LNCAP (cell line): ENCODE data around the gene PTPRN2.

Experiments
- TF ChIP-seq, protein P1 (sequence below): fragments of 450-650 bp; IDR thresholded peaks from 2 replicates; pipeline ENCODE4 v1.5.1; 2017; ENCODE audit warnings: mild to moderate bottlenecking

PTPRN2 gene

DNA sequence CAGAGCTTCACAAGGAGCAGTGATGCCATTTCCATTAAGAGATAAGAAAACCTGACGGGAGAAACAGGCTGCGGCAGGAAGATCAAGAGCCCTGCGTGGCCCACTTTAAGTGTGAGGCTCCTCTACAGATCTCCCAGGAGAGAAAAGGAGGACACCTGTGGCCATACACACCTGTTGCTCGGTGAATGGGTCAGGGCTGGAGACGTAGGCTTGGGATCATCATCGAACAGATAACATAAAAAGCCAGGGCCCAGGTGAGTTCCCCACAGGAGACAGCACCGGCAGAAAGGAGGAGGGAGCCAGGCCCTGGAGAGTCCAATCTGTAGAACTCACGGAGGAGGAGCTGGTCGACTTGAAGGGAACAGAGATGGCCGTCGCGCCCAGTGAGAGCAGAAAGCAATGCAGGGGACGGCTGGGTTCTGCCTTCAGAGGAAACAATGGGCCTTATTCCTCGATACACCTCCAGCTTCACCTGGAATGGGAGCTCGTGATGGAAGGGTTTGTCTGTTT lies 694.0 kb downstream of the PTPRN2 start:
- TF ChIP-seq, protein P1, sequence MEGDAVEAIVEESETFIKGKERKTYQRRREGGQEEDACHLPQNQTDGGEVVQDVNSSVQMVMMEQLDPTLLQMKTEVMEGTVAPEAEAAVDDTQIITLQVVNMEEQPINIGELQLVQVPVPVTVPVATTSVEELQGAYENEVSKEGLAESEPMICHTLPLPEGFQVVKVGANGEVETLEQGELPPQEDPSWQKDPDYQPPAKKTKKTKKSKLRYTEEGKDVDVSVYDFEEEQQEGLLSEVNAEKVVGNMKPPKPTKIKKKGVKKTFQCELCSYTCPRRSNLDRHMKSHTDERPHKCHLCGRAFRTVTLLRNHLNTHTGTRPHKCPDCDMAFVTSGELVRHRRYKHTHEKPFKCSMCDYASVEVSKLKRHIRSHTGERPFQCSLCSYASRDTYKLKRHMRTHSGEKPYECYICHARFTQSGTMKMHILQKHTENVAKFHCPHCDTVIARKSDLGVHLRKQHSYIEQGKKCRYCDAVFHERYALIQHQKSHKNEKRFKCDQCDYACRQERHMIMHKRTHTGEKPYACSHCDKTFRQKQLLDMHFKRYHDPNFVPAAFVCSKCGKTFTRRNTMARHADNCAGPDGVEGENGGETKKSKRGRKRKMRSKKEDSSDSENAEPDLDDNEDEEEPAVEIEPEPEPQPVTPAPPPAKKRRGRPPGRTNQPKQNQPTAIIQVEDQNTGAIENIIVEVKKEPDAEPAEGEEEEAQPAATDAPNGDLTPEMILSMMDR, result no peak

DNA sequence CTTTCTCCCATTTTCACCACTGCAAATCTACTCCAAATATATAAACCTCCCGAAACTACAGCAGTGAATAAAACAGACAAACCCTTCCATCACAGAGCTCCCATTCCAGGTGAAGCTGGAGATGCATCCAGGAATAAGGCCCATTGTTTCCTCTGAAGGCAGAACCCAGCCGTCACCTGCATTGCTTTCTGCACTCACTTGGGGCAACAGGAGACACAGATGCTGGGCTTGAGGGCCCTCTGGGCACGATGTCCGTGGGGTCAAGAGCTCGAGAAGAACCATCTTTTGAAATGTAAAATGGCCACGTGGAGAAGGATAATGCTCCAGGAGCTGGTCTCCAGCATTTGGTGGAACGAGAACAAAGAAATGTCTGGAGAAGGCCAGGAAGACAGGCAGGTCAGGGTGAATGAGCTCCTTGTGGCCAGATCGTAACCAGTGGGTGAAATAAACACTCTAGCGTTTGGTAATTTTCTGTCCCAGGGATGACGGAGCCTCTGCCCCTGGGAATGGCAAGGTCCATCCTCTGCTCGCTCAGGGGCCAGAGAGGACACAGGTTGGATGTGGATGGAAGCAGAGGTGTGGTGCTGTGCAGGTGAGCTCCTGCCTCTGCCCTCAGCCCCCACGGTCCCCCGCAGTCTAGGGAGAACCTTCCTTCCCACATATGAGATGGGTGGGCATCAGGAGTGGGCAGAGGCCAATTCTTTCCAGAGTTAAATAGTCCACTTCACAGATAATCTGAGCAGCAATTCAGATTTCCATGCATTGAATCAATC lies 694.7 kb downstream of the PTPRN2 start:
- TF ChIP-seq, protein P1, result no peak

DNA sequence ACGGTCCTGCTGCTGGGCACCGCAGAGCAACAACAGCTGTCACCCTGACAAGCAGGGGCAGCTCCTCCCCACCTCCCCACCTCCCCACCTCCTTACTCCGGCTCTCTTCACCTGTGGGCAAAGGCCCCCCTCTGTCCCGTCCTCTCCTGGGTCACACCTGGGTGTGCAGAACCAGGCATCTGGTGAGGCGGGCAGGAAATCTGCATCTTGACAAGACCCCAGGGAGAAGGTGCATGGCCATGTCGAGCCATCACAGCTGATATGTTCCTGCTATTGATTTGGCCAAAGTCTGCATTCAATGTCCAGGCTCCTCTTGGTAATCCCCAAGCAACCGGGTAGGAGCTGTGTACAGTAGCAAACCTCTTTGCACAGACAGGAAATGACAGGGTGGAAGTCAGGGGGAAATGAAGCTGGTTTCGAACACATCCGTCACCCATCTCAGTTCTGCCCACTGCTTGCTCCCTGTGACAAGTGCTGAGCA lies 696.7 kb downstream of the PTPRN2 start:
- TF ChIP-seq, protein P1, result no peak

DNA sequence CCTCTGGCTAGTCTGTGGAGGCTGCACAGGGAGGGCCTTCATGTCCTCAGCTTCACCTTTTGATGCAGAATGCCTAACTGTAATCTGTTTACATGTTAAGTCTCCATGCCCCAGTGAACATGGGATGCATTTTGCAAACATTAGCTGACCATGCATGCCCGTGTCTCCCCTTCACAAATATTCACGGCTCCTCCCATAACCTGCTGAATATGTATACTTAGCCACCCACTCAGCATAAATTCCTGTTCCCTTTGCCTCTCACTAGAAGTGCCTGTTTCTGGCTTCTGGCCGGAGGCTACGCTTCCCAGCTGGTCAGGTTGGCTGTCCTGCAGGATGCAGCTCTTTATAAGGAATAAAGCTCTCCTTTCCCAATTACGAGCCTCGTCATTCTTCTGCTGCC lies 698.1 kb downstream of the PTPRN2 start:
- TF ChIP-seq, protein P1, result no peak

DNA sequence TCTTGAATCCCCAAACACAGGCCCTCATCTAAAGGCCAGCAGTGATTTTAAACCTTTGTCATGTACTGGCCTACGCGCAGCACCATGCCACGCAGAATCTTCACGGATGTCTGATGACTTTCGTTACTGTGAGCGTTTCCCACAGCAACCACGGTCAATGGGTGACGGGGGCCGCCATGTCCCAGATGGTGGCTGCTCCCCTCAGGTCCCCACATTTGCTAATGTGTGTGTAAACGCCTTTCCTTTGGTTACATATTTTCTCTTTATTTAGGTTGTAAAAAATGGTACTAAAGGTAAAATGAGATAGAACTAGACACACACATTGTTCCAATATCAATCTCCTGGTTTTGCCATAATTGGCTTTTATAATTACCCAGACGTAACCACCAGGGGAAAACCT lies 699.0 kb downstream of the PTPRN2 start:
- TF ChIP-seq, protein P1, result no peak

DNA sequence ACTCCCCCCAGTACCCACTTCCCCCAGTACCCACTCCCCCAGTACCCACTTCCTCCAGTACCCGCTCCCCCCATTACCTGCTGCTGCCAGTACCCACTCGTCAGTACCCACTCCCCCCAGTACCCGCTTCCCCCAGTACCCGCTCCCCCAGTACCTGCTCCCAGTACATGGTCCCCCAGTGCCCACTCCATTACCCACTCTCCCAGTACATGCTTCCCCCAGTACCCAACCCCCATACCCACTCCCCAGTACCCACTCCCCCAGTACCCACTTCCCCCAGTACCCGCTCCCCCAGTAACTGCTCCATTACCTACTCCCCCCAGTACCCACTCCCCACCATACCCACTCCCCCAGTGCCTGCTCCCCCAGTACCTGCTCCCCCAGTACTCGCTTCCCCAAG lies 700.2 kb downstream of the PTPRN2 start:
- TF ChIP-seq, protein P1, result no peak

DNA sequence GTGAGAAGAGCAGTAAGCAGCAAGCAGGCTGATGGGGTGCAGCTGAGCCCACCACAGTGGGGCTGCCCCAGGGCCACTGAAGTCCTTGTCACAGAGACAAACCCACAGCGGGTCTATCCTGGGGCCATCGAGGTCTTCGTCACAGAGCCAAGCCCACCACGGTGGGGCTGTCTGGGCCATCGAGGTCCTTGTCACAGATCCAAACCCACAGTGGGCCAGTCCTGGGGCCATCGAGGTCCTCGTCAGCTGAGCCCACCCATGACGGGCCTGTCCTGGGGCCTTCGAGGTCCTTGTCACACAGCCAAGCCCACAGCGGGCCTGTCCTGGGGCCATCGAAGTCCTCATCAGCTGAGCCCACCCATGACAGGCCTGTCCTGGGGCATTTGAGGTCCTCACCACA lies 700.9 kb downstream of the PTPRN2 start:
- TF ChIP-seq, protein P1, result no peak
